Upper lobe of left lung (tissue), 6 donors: Measurements from ENCODE around the gene ANKRD11. TPM values are rescaled to one million over a fixed set of nuclear protein-coding genes. Genes with fewer than 3 reads are reported as not detected.

Experiments used
- ATAC-seq, 2 donors: fragments of 200-7000 bp; cut with Tn5 transposase; one replicate each; pipeline ENCODE4 v1.9.1; 2022; ENCODE audit warnings: mild to moderate bottlenecking in 2 of 2, moderate library complexity in 2 of 2; ENCODE audit not compliant: low FRiP score in 2 of 2
- DNase-seq, 2 donors: peaks; one replicate each; pipeline ENCODE4 v3.0.0-alpha.2; 2019 to 2020
- H3K27ac ChIP-seq, 4 donors: fragments of 200-600 bp; sonication (generic); one replicate each; pipeline ENCODE4 v1.5.1; 2016 to 2019
- H3K27me3 ChIP-seq, 4 donors: fragments of 200-600 bp; sonication (generic); one replicate each; pipeline ENCODE4 v1.5.1; 2017 to 2019
- H3K36me3 ChIP-seq, 4 donors: fragments of 200-600 bp; sonication (generic); one replicate each; pipeline ENCODE4 v1.5.1; 2016 to 2019
- H3K4me1 ChIP-seq, 4 donors: fragments of 200-600 bp; sonication (generic); one replicate each; pipeline ENCODE4 v1.5.1; 2018 to 2019
- H3K4me3 ChIP-seq, 4 donors: fragments of 200-600 bp; sonication (generic); one replicate each; pipeline ENCODE4 v1.5.1; 2017 to 2019; ENCODE audit warnings: mild to moderate bottlenecking in 2 of 4, moderate library complexity in 1 of 4
- H3K9me3 ChIP-seq, 4 donors: fragments of 200-600 bp; sonication (generic); one replicate each; pipeline ENCODE4 v1.5.1; 2018 to 2019
- CTCF ChIP-seq, 6 experiments: fragments of 450-650 bp in 4 of 6; fragments of 200-600 bp in 2 of 6; sonication (generic) in 2 of 6; IDR thresholded peaks; one replicate each; pipeline ENCODE4 v1.5.1; 2016 to 2019; ENCODE audit warnings: antibody characterized with exemption in 6 of 6
- EP300 ChIP-seq, 4 donors: sonication (generic); formaldehyde crosslinking; IDR thresholded peaks; one replicate each; pipeline ENCODE4 v1.5.1; 2017; ENCODE audit warnings: antibody characterized with exemption in 4 of 4, control low read depth in 2 of 4
- POLR2A ChIP-seq, 4 donors: fragments of 450-650 bp; IDR thresholded peaks; one replicate each; pipeline ENCODE4 v1.5.1; 2016 to 2017; ENCODE audit warnings: antibody characterized with exemption in 4 of 4, mild to moderate bottlenecking in 2 of 4
- POLR2AphosphoS5 ChIP-seq, 2 donors: sonication (generic); formaldehyde crosslinking; IDR thresholded peaks; one replicate each; pipeline ENCODE4 v1.5.1; 2017; ENCODE audit warnings: antibody characterized with exemption in 2 of 2
- WGBS, 2 donors: methylation state at CpG; one replicate each; pipeline ENCODE4 v1.1.5; 2017 to 2018; 5-methylcytosine and 5-hydroxymethylcytosine counted together
- total RNA-seq, 6 donors: library from RNA; depleted of rRNA in 4 of 6; stranded (reverse); fragments of >200 nt in 4 of 6; gene quantifications; one replicate each; pipeline versions ENCODE4 v1.1.0 to v1.2.1, GENCODE V29; 2016 to 2021
- donor health status: DM: no; HTN: no; CAD: no; lungs with moderate emphysema.
- donor health status: DM: no; HTN: yes; CAD: no; lungs with severe emphysema.

ANKRD11 gene
- total RNA-seq, 6 donors from 2014 or later, result 92.4 to 313 (median 134) TPM

DNA sequence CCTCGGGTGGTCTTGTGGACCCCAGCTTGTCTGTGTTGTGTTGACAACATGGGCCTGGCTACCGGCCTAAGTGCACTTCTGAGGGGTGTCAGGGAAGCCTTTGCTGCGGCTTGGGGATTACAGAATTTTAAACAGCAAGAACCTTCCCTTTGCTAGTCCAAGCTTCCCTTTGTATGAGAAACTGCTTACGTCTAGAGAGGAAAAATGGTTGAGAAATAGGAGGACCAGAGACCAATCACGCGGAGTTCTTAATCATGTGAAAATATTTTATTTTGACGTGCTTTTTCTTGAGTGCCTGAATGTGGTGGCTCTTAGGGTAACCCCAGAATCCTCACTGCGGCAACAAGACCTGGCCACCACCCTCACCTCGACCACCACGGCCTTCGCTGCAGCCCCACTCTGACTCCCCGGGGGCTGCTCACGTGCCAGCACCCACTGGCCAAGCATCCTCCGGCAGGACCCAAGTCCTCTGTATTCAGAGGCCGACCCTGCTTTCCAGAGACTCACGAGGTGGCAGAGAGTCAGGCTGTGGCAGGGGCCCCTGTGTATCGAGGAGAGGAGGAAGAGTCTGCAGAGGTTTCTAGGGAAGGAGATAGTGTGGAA, 191.6 kb downstream of the ANKRD11 start:
- DNase-seq, result no peak
- 81 to 94% methylated on average over 17 of the region's 17 CpGs for WGBS, 2 donors

GRCh38 chr16:89297910-89298545, 192.3 kb downstream of the ANKRD11 start:
- no peak for DNase-seq

More for the DNA sequence above, 191.6 kb downstream of the ANKRD11 start:
- peak overlapping the region in 2 of 4 donors; percentile 69 to 70 for H3K27ac ChIP-seq
- TF ChIP-seq POLR2AphosphoS5 (IDR thresholded peaks at IDR 0.05) (no peak), EP300 (IDR thresholded peaks at IDR 0.05) (no peak), CTCF (IDR thresholded peaks at IDR 0.05) (no peak), POLR2A (IDR thresholded peaks at IDR 0.05) (no peak)
- no peak for ATAC-seq
- H3K27me3 ChIP-seq, result no peaks in the 10 kb centered on the region
- H3K9me3 ChIP-seq, result no peaks in the 10 kb centered on the region
- peaks cover 3 to 28% (median 12%) of the 10 kb centered on the region in 4 donors for H3K36me3 ChIP-seq
- H3K4me1 ChIP-seq, result peaks cover 24 to 73% (median 36%) of the 10 kb centered on the region in 4 donors
- no peak overlapping the region for H3K4me3 ChIP-seq

GRCh38 chr16:89297156-89297874, 193.0 kb downstream of the ANKRD11 start:
- no peak for DNase-seq
- Histone ChIP-seq H3K36me3 (peaks cover 0 to 17% (median 5%) of the 10 kb centered on the region in 4 donors), H3K9me3 (no peaks in the 10 kb centered on the region), H3K27ac (peak overlapping the region in 3 of 4 donors; percentile 7 to 36 (median 22)), H3K4me3 (no peak overlapping the region), H3K27me3 (no peaks in the 10 kb centered on the region), H3K4me1 (peaks cover 26 to 75% (median 39%) of the 10 kb centered on the region in 4 donors)
- no peak for ATAC-seq
- 87 to 93% methylated on average over 26 to 27 of the region's 27 CpGs for WGBS, 2 donors
- no peak for TF ChIP-seq EP300 (IDR thresholded peaks at IDR 0.05)

More at GRCh38 chr16:89297910-89298545, 192.3 kb downstream of the ANKRD11 start:
- no peak for ATAC-seq
- H3K4me1 ChIP-seq, result peaks cover 26 to 76% (median 37%) of the 10 kb centered on the region in 4 donors
- H3K9me3 ChIP-seq, result no peaks in the 10 kb centered on the region
- WGBS, 2 donors, result 65 to 69% methylated on average over 16 to 17 of the region's 17 CpGs
- TF ChIP-seq POLR2AphosphoS5 (IDR thresholded peaks at IDR 0.05) (no peak), EP300 (IDR thresholded peaks at IDR 0.05) (no peak), POLR2A (IDR thresholded peaks at IDR 0.05) (no peak), CTCF (IDR thresholded peaks at IDR 0.05) (no peak)
- no peaks in the 10 kb centered on the region for H3K27me3 ChIP-seq
- peak overlapping the region in 3 of 4 donors; percentile 7 to 69 (median 36) for H3K27ac ChIP-seq
- H3K36me3 ChIP-seq, result peaks cover 0 to 21% (median 6%) of the 10 kb centered on the region in 4 donors
- H3K4me3 ChIP-seq, result no peak overlapping the region

GRCh38 chr16:89295915-89296314, 194.4 kb downstream of the ANKRD11 start:
- Histone ChIP-seq H3K36me3 (peaks cover 0 to 17% (median 7%) of the 10 kb centered on the region in 4 donors), H3K9me3 (no peaks in the 10 kb centered on the region), H3K27me3 (no peaks in the 10 kb centered on the region), H3K4me1 (peaks cover 25 to 67% (median 30%) of the 10 kb centered on the region in 4 donors), H3K27ac (no peak overlapping the region), H3K4me3 (no peak overlapping the region)
- DNase-seq, result no peak
- 66 to 81% methylated on average over 5 to 6 of the region's 6 CpGs for WGBS, 2 donors
- no peak for TF ChIP-seq EP300 (IDR thresholded peaks at IDR 0.05)
- TF ChIP-seq CTCF (IDR thresholded peaks at IDR 0.05), result no peak
- TF ChIP-seq POLR2A (IDR thresholded peaks at IDR 0.05), result no peak
- TF ChIP-seq POLR2AphosphoS5 (IDR thresholded peaks at IDR 0.05), result no peak
- no peak for ATAC-seq
